Fibroblast of pulmonary artery (primary cell): Measurements from ENCODE around the gene FAM120C.

Experiments used
- DNase-seq: peaks from one replicate; pipeline ENCODE4 v3.0.0-alpha.2; 2010; ENCODE audit warnings: low read depth
- H3K4me3 ChIP-seq: replicated peaks from 2 replicates; pipeline ENCODE4 v1.5.1; 2011; ENCODE audit warnings: low read depth, mild to moderate bottlenecking, control low read depth, low read length, moderate library complexity
- TF ChIP-seq, protein P1 (sequence below): IDR thresholded peaks from 2 replicates; pipeline ENCODE4 v1.5.1; 2011; ENCODE audit warnings: mild to moderate bottlenecking, control low read depth, low read length, inconsistent platforms; ENCODE audit errors: missing control alignments

FAM120C gene

DNA sequence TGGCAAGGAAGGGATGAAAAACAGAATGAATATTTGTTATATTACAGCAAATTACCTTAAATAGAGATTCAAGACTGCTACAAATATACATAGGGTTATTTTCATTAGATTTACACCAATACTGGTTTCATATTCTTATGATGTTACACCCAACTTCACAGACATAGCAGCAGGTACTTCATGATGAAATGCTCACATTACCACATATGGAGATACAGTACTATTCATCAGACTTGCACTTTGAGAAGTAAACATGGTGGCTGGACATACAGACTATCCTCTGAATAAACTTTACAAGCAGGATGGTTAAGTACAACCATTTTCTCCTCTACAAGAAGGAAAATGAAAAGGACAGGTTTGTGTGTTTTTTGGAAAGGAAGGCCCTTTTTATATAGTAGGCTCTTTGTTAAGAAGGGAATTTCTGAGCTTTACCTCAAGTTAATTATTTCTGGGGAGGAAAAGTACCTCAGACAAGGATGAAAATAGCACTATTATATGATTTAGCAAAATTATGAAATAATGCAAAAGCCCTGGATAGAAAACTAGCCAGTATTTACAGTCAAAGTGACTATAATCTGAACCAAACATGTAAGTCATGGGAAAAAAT, 12.0 kb upstream of the FAM120C start:
- H3K4me3 ChIP-seq = no peak overlapping the region
- TF ChIP-seq, protein P1, sequence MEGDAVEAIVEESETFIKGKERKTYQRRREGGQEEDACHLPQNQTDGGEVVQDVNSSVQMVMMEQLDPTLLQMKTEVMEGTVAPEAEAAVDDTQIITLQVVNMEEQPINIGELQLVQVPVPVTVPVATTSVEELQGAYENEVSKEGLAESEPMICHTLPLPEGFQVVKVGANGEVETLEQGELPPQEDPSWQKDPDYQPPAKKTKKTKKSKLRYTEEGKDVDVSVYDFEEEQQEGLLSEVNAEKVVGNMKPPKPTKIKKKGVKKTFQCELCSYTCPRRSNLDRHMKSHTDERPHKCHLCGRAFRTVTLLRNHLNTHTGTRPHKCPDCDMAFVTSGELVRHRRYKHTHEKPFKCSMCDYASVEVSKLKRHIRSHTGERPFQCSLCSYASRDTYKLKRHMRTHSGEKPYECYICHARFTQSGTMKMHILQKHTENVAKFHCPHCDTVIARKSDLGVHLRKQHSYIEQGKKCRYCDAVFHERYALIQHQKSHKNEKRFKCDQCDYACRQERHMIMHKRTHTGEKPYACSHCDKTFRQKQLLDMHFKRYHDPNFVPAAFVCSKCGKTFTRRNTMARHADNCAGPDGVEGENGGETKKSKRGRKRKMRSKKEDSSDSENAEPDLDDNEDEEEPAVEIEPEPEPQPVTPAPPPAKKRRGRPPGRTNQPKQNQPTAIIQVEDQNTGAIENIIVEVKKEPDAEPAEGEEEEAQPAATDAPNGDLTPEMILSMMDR = no peak
- no peak for DNase-seq

DNA sequence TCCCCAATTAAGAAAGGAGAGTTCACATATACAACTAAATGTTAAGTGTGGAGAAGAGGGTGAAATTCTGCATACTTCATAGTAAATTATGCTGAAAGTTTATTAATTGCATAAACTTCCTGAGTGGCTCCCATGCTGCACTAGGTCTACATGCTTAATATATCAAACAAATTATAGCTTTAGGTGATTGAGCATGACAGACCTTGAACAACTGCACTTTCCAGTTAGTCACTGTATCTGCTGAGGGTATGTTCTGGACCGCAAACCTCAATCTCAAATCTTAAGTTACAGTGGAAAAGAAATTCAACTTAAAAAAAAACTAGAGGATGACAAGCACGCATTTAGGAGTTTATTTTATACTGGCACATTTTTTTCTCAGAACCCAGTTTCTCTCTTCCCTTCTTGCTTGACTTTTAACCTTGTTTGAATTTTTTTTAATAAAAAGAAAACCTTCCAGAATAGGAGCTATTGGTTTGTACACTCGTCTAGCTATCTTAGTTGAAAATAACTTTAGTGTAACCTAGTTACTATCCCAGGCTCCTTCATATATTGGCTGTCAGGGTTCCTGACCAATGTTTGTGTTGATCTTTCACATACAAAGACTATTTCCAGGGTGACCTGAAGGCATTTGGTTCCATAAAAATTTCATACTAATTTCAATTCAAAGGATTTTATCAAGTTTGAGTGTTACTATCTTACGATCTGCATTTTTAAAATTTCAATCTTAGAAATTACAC, 10.2 kb upstream of the FAM120C start:
- no peak overlapping the region for H3K4me3 ChIP-seq
- TF ChIP-seq, protein P1 = no peak
- no peak for DNase-seq

DNA sequence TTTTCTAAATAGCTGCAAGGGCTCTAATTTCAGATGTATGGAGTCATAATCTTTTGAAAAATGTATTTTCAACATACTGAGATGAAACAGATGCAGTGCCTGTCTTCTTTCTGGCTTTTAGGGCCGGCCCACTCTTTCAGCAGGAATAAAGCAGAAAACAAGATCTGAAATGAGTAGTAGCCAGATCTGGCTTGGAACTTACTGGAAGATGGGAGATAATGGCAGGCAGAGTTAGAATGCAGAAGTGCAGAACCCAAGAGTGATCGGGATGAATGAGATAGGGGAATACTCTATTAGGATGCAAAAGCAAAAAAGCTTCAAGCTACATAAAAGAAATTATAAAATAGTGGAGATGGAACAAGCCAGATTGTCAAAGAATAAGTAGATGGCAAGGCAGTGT, 1.4 kb upstream of the FAM120C start:
- TF ChIP-seq, protein P1 = no peak
- DNase-seq = no peak
- no peak overlapping the region for H3K4me3 ChIP-seq

- TF ChIP-seq, protein P1 = no peak
- peak overlapping the region; percentile 65 for H3K4me3 ChIP-seq
- DNase-seq = peak; percentile 27
Observed at GRCh38 chrX:54182194-54182863, 725 bp downstream of the FAM120C start.

GRCh38 chrX:54181202-54181953, 1.7 kb downstream of the FAM120C start:
- TF ChIP-seq, protein P1 = no peak
- DNase-seq = peak; percentile 29
- H3K4me3 ChIP-seq = peak overlapping the region; percentile 65

- peak overlapping the region; percentile 65 for H3K4me3 ChIP-seq
- TF ChIP-seq, protein P1 = no peak
- peak; percentile 35 for DNase-seq
Observed at GRCh38 chrX:54180403-54180802, 2.7 kb downstream of the FAM120C start.
